GM18907 (cell line): Measurements from ENCODE around the gene SLC35A5.
A peak's percentile ranks its signal among the peaks of the same experiment; 100 is the strongest.
"Not testable (repeated sequence)": the region's sequence is repeated elsewhere in the genome, so short reads cannot be mapped to it uniquely, and the experiment has no call there.

Experiments
- ATAC-seq: cut with Tn5 transposase; IDR thresholded peaks from one replicate; pipeline ENCODE4 v1.9.1; 2021; ENCODE audit warnings: mild to moderate bottlenecking, moderate library complexity; ENCODE audit not compliant: unreplicated experiment

Gene SLC35A5

GRCh38 chr3:112561734-112562529 is at the start of gene SLC35A5, which contains the start of gene ATG3:
TSS of gene SLC35A5 (plus strand) at chr3:112562045. CDS start at chr3:112563404, 1,359 bp downstream.
TSS of gene ATG3 (minus strand) at chr3:112561962. CDS start at chr3:112561528, 434 bp downstream.
- peak; percentile 84 for ATAC-seq

GRCh38 chr3:112512320-112512719 is 49.5 kb upstream of the SLC35A5 start:
- ATAC-seq, result no peak

- peak; percentile 99 for ATAC-seq
Observed at GRCh38 chr3:112514527-112515128, 47.2 kb upstream of the SLC35A5 start.

GRCh38 chr3:112518970-112519369 is 42.9 kb upstream of the SLC35A5 start:
- not testable (repeated sequence) for ATAC-seq

- peak; percentile 63 for ATAC-seq
Observed at GRCh38 chr3:112519424-112520001, 42.3 kb upstream of the SLC35A5 start.

- ATAC-seq, result not testable (repeated sequence)
Observed at GRCh38 chr3:112524127-112524526, 37.7 kb upstream of the SLC35A5 start.

GRCh38 chr3:112530573-112530972 is 31.3 kb upstream of the SLC35A5 start:
- ATAC-seq, result no peak

- no peak for ATAC-seq
Observed at GRCh38 chr3:112531358-112531781, 30.5 kb upstream of the SLC35A5 start.

GRCh38 chr3:112539825-112540650 is 21.8 kb upstream of the SLC35A5 start:
- ATAC-seq, result peak; percentile 83

GRCh38 chr3:112546216-112546759 is 15.6 kb upstream of the SLC35A5 start:
- no peak for ATAC-seq

GRCh38 chr3:112550859-112551258 is 11.0 kb upstream of the SLC35A5 start:
- no peak for ATAC-seq

GRCh38 chr3:112555535-112556170 is 6.2 kb upstream of the SLC35A5 start:
- ATAC-seq, result no peak

GRCh38 chr3:112557976-112558375 is 3.9 kb upstream of the SLC35A5 start:
- no peak for ATAC-seq

- no peak for ATAC-seq
Observed at GRCh38 chr3:112560307-112560706, 1.5 kb upstream of the SLC35A5 start.

- ATAC-seq, result peak; percentile 30
Observed at GRCh38 chr3:112560721-112561483, 943 bp upstream of the SLC35A5 start.

- ATAC-seq, result peak; percentile 57
Observed at GRCh38 chr3:112561484-112561733, 436 bp upstream of the SLC35A5 start.

- not testable (repeated sequence) for ATAC-seq
Observed at GRCh38 chr3:112564247-112564939, 2.5 kb downstream of the SLC35A5 start.

GRCh38 chr3:112564940-112565305 is 3.1 kb downstream of the SLC35A5 start:
- ATAC-seq, result no peak

- no peak for ATAC-seq
Observed at GRCh38 chr3:112568642-112569041, 6.8 kb downstream of the SLC35A5 start.
